ENCODE data around the gene APBA2.

The APBA2 gene

DNA sequence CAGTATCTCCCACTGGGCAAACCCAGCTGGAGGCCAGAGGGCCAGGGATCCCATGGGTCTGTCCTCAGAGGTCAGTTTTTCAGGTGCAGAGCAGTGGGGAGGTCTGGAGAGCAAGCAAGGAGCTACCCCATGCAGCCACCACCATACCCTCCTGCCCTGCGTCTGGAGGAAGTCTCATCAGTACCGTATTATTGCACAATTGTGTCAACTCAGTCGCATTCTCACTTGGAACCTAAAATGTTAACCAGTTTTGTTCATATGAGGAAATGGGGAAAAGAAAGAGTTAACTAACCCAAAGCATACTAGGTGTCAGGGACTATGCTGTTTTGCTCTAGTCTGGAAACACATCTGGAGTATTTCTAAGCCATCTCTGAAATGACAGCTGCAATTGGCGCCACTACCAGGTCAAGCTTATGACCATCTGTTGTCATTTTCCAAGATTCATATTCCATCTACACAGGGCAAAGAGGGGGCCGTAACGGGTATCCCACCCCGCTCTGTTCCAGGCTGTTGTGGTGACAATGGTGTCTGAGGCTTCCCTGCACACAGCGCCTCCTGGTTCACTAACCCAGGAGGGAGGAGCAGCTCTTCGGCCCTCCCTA, 16.9 kb upstream of the APBA2 start:
- CTCF ChIA-PET = no interaction called here
- no peak for DNase-seq (ENCODE audit: extremely low spot score)
- POLR2A ChIA-PET = no interaction called here

DNA sequence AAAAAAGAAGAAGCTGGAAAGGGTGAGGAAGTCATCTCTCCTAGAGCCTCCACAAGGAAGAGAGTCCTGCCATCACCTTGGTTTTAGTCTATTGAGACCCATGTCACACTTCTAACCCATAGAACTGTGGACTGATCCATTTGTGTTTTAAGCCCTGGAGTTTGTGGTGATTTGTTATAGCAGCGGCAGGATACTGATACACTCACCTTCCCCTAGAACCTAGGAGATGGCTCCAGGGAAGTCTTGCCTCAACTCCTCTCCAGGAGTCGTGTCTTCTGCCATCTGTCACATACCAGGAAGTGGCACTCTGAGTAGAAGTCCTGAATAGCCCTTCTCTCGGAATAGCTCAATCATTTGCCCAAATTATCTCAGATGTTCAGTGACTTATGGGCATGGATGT, 14.6 kb upstream of the APBA2 start:
- POLR2A ChIA-PET = no interaction called here
- DNase-seq (ENCODE audit: extremely low spot score) = no peak
- TF ChIP-seq, protein P1, sequence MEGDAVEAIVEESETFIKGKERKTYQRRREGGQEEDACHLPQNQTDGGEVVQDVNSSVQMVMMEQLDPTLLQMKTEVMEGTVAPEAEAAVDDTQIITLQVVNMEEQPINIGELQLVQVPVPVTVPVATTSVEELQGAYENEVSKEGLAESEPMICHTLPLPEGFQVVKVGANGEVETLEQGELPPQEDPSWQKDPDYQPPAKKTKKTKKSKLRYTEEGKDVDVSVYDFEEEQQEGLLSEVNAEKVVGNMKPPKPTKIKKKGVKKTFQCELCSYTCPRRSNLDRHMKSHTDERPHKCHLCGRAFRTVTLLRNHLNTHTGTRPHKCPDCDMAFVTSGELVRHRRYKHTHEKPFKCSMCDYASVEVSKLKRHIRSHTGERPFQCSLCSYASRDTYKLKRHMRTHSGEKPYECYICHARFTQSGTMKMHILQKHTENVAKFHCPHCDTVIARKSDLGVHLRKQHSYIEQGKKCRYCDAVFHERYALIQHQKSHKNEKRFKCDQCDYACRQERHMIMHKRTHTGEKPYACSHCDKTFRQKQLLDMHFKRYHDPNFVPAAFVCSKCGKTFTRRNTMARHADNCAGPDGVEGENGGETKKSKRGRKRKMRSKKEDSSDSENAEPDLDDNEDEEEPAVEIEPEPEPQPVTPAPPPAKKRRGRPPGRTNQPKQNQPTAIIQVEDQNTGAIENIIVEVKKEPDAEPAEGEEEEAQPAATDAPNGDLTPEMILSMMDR (IDR thresholded peaks at IDR 0.05; ENCODE audit: control extremely low read depth, extremely low read depth, low read depth, missing control alignments) = no peak
- CTCF ChIA-PET = no interaction called here

More for the DNA sequence above, 16.9 kb upstream of the APBA2 start:
- TF ChIP-seq, protein P1 (IDR thresholded peaks at IDR 0.05; ENCODE audit: control extremely low read depth, extremely low read depth, low read depth, missing control alignments) = no peak

DNA sequence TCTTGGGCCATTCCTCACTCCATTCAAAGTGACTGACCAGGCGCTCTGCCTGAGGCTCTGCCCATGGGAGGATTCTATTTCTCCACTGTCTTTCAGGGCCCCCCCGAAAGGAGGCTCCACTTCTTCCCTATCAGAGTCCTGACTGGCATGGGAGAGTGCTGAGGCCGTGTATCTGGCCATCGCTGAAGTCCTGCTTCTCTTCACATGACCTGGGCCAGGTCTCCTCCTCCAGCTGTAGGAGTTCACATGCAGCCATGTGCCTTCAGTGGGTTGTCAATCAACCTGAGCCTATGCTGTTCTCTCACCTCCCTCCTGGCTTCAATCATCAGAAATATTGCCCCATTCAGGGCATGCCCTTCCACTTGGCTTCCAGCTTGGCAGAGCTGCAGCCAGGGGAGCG, 12.8 kb upstream of the APBA2 start:
- CTCF ChIA-PET = no interaction called here
- POLR2A ChIA-PET = no interaction called here
- no peak for DNase-seq (ENCODE audit: extremely low spot score)
- TF ChIP-seq, protein P1 (IDR thresholded peaks at IDR 0.05; ENCODE audit: control extremely low read depth, extremely low read depth, low read depth, missing control alignments) = no peak

DNA sequence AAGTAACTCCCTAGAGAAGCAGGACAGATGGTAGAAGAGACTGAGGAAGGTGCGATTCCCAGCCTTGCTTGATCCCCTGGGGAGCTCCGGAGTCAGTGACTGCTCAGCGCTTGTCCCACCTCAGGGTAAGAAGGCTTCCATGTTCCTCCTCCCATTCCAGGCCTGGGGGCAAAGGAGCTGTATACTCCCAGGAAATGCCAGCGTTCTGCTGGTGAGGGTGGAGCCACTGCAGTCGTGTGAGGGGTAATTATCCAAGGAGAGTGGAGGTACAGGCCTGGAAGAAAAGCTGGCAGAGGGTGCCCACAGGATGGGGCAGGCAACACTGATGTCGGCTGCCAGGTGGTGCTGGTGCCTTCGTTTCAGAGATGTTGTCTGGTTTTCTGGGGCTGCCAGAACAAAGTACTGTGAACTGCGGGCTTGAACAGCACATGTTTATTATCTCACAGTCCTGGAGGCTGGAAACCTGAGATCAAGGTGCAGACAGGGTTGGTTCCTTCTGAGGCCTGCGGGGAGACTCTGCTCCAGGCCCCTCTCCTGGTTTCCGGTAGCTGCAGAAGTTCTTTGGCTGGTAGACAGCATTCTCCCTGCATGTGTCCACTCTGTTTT, 12.1 kb upstream of the APBA2 start:
- CTCF ChIA-PET = no interaction called here

DNA sequence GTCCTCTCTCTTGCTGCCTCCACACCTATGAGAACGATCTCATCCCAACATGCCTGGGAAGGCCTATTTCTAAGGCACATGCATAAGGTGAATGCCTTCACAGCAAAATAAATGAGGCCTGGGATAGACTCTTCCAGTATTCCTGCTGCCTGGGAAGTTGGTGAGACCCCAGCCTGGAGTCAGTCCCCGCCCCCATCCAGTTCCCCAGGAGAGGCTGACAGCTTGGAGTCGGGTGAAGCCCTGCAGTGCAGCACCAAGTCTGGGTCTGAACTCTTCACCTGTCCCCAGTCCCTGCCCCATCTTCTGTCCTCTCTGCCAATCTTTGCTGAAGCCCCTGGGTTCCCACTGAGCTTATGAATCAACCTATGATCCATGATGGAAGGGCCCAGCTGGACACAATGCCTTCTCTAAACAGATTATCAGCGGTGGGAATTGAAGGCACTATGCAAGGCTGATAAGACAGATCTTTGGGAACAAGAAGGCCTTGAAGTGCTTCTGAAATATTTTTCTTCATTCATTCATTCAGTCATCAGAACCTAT, 10.2 kb upstream of the APBA2 start:
- ChIA-PET POLR2A (no interaction called here), CTCF (no interaction called here)
- TF ChIP-seq, protein P1 (IDR thresholded peaks at IDR 0.05; ENCODE audit: control extremely low read depth, extremely low read depth, low read depth, missing control alignments) = no peak
- DNase-seq (ENCODE audit: extremely low spot score) = no peak

More for the DNA sequence above, 12.1 kb upstream of the APBA2 start:
- no peak for DNase-seq (ENCODE audit: extremely low spot score)
- POLR2A ChIA-PET = no interaction called here
- TF ChIP-seq, protein P1 (IDR thresholded peaks at IDR 0.05; ENCODE audit: control extremely low read depth, extremely low read depth, low read depth, missing control alignments) = no peak

DNA sequence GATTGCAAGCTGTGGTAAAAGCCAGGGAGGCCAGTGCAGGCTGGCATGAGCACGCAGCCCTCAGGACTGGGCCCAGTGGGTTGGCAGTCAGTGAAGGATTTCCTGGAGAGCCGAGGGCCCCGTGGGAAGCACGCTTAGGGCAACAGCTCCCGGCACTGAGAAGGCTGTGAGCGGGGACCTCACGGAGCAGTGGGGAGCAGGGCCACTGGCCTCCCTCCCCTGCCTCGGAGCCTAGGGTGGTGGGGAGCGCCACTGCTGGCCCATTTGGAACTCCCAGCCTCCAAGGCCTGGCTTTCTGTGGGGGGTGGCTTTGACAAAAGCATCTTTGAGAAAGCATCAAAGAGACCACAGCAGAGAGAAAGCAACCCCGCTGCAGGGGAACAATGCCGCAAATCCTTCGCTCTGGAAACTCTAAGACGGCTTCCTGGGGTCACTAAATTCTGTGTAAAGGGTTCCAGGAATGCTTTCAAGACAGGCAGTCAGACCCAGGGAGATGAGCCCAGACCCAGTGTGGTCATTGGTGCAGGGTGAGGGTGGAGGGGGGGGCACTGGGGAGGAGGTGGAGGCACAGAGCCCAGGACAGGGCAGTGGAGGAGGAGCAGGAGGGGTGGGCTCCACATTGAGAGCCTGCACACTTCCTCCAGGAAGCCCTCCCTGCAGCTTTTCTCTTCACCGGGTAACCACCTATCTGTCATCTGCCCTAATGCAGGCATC, 9.5 kb upstream of the APBA2 start:
- ChIA-PET POLR2A (no interaction called here), CTCF (no interaction called here)
- TF ChIP-seq, protein P1 (IDR thresholded peaks at IDR 0.05; ENCODE audit: control extremely low read depth, extremely low read depth, low read depth, missing control alignments) = no peak
- DNase-seq (ENCODE audit: extremely low spot score) = no peak
